Mesothelial cell of epicardium (in vitro differentiated cells): ENCODE data around the gene JUND. TPM values are rescaled to one million over a fixed set of nuclear protein-coding genes. Genes with fewer than 3 reads are reported as not detected.
"Not testable (repeated sequence)": the region's sequence is repeated elsewhere in the genome, so short reads cannot be mapped to it uniquely, and the experiment has no call there.

Source experiments
- DNase-seq, 2 experiments: peaks; one replicate each; pipeline ENCODE4 v3.0.0; 2021; ENCODE audit warnings: low spot score in 2 of 2; ENCODE audit not compliant: unreplicated experiment in 2 of 2
- H3K27ac Mint-ChIP-seq: 2 replicates; pipeline ENCODE4 v1.8.0; 2021; ENCODE audit warnings: mixed read lengths
- H3K27me3 Mint-ChIP-seq: 2 replicates; pipeline ENCODE4 v1.8.0; 2021; ENCODE audit warnings: low read depth, mixed read lengths
- H3K36me3 Mint-ChIP-seq: 2 replicates; pipeline ENCODE4 v1.8.0; 2021; ENCODE audit warnings: mixed read lengths
- H3K4me1 Mint-ChIP-seq: 2 replicates; pipeline ENCODE4 v1.8.0; 2021; ENCODE audit warnings: mixed read lengths
- H3K4me3 Mint-ChIP-seq: 2 replicates; pipeline ENCODE4 v1.8.0; 2021; ENCODE audit warnings: mild to moderate bottlenecking, moderate library complexity, mixed read lengths
- H3K9me3 Mint-ChIP-seq: 2 replicates; pipeline ENCODE4 v1.8.0; 2021; ENCODE audit warnings: mixed read lengths
- total RNA-seq: library from RNA; stranded (reverse); gene quantifications from 3 replicates; pipeline ENCODE4 v1.2.1, GENCODE V29; 2021
- TF ChIP-seq, protein P1 (sequence below): fragments of 200-600 bp; sonication (generic); IDR thresholded peaks from one replicate; pipeline ENCODE4 v1.5.0; 2021; ENCODE audit warnings: antibody characterized with exemption; ENCODE audit not compliant: unreplicated experiment

The JUND gene
- total RNA-seq = 274 to 284 TPM (median 276 TPM) in 3 replicates

DNA sequence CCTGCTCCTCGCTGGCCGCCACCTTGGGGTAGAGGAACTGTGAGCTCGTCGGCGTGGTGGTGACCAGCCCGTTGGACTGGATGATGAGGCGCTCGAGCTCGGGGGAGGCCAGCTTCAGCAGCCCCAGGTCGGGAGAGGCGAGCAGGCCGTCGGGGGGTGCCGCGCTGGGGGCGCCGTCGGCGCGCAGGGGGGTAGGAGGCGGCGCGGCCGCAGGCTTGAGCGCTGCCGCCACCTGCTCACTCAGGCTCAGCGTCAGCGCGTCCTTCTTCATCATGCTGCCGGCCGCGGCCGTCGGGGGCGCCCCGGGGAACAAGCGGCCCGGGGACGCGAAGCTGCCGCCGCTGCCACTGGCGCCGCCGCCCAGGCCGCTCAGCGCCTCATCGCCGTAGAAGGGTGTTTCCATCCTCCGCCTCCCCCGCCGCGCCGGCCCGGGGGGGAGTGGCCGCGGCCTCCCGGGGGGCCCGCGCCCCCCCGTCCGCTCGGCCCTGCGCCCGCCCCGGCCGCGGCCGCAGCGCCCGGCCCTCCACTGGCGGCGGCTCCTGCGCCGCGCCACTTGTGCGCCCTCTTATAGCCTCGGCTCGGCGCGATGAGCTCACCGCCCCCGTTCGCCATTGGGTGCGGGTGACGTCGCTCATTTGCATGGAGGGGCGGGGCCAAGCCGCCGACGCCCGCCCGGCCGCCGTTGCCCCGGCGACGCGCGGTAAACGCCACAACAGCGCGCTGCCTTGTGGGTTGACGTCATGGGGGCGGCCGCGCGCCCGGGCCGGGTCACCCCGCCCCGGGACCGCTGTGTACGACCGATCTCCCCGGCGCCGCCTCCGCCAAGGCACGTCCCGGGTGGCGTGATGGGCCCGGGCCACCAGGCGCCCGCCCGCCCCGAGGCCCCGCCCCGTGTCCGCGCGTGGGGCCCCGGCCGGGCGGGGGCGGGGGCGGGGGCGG, at the start of gene JUND:
JUND (minus strand) TSS at position 541 of the 939 bp plus-strand sequence; CDS start at position 403, 138 bp downstream.
- peaks cover 8% of the 10 kb centered on the region for H3K36me3 Mint-ChIP-seq
- H3K4me1 Mint-ChIP-seq = peaks cover 36% of the 10 kb centered on the region
- no peaks in the 10 kb centered on the region for H3K27me3 Mint-ChIP-seq
- no peaks in the 10 kb centered on the region for H3K9me3 Mint-ChIP-seq
- TF ChIP-seq, protein P1, sequence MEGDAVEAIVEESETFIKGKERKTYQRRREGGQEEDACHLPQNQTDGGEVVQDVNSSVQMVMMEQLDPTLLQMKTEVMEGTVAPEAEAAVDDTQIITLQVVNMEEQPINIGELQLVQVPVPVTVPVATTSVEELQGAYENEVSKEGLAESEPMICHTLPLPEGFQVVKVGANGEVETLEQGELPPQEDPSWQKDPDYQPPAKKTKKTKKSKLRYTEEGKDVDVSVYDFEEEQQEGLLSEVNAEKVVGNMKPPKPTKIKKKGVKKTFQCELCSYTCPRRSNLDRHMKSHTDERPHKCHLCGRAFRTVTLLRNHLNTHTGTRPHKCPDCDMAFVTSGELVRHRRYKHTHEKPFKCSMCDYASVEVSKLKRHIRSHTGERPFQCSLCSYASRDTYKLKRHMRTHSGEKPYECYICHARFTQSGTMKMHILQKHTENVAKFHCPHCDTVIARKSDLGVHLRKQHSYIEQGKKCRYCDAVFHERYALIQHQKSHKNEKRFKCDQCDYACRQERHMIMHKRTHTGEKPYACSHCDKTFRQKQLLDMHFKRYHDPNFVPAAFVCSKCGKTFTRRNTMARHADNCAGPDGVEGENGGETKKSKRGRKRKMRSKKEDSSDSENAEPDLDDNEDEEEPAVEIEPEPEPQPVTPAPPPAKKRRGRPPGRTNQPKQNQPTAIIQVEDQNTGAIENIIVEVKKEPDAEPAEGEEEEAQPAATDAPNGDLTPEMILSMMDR = no peak
- H3K27ac Mint-ChIP-seq = peak within 1 kb of the TSS; percentile 99
- peak within 1 kb of the TSS; percentile 91 for H3K4me3 Mint-ChIP-seq
- peak; percentile 99 for DNase-seq

DNA sequence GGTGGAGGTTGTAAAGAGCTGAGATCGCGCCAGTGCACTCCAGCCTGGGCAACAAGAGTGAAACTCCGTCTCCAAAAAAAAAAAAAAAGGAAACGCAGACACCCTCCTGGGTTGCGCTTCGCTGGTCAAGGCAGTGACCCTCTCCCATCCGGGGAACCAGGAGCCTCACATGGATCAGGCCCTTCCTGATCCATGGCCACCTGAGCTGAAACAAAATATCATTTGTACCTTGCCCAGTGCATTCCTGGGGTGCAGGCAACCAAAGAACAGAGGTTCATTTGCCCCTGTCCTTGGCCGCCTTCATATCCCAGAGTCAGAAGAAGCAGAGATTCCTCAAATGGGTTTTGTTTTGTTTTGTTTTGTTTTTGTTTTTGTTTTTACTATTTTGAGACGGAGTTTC, 49.4 kb upstream of the JUND start:
- H3K9me3 Mint-ChIP-seq = no peaks in the 10 kb centered on the region
- H3K4me1 Mint-ChIP-seq = peaks cover 13% of the 10 kb centered on the region
- H3K27me3 Mint-ChIP-seq = no peaks in the 10 kb centered on the region
- H3K4me3 Mint-ChIP-seq = no peak overlapping the region
- TF ChIP-seq, protein P1 = no peak
- no peak overlapping the region for H3K27ac Mint-ChIP-seq
- no peak for DNase-seq
- H3K36me3 Mint-ChIP-seq = no peaks in the 10 kb centered on the region

DNA sequence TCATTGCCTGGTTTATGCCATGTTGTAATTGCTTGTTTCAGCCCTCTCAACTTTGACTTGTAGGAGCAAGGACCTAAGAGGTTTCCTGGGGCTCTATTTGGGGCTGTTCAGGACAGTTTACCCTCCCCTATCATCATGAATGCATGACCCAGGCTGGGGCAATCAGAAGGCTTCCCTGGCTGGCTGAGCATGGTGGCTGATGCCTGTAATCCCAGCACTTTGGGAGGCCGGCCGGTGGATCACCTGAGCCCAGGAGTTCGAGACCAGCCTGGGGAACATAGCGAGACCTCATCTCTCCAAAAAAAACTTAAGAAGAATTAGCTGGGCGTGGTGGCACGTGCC, 47.6 kb upstream of the JUND start:
- Mint-ChIP-seq H3K4me1 (peaks cover 13% of the 10 kb centered on the region), H3K4me3 (peak overlapping the region; percentile 72), H3K9me3 (no peaks in the 10 kb centered on the region), H3K27me3 (no peaks in the 10 kb centered on the region), H3K36me3 (no peaks in the 10 kb centered on the region), H3K27ac (peak overlapping the region; percentile 95)
- TF ChIP-seq, protein P1 = no peak
- DNase-seq = no peak

DNA sequence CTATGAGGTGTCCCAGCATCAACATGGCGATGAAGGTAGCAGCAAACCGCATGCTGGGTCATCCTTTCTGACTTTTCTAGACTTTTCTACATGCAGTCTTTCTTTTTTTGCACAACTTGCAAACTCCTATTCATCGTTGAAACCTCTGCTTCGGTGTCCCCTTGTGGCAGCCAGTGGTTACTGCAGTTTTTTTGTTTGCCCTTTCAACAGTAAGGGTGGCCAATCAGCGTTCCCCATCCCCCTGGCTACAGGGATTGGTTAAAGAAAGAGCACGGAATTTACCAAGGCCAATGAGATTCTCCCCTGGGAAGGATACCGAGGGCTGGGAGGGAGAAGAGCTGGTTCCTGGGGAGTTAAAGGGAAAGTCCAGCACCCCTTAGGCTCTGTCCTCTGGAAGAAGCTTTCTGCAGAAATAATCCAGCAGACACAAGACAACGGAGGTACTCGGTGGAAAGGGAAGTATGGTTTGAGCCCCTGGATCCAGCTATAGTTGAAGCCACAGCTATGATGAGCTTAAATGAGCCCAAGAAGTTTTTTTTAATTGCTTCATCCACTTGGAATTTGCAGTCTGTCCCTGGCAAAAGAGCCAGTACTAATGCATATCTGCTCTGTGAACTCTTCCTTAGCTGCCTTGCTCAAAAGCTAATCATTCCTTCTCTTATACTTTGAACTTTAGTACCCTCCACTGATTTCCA, 47.1 kb upstream of the JUND start:
- Mint-ChIP-seq H3K27me3 (no peaks in the 10 kb centered on the region), H3K27ac (peak overlapping the region; percentile 95), H3K36me3 (no peaks in the 10 kb centered on the region), H3K4me1 (peaks cover 19% of the 10 kb centered on the region), H3K4me3 (peak overlapping the region; percentile 72), H3K9me3 (no peaks in the 10 kb centered on the region)
- TF ChIP-seq, protein P1 = peak; percentile 96
- DNase-seq = peak; percentile 76 to 85

DNA sequence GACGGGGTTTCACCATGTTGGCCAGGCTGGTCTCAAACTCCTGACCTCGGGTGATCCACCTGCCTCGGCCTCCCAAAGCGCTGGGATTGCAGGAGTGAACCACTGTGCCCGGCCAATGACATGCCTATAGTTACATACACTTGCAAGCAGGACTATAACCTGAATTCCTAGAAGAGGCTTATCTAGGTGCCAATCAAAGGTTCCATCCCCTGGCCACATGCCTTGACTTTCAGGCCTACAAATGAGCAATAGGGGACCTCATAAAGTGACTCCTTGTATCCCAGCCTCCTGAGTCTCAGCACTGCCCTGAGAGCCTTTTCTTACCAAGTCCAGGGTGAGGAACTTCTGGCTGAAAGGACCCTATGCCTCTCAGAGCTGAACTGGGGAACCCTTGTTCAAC, 45.4 kb upstream of the JUND start:
- no peaks in the 10 kb centered on the region for H3K27me3 Mint-ChIP-seq
- no peaks in the 10 kb centered on the region for H3K36me3 Mint-ChIP-seq
- no peaks in the 10 kb centered on the region for H3K9me3 Mint-ChIP-seq
- peaks cover 30% of the 10 kb centered on the region for H3K4me1 Mint-ChIP-seq
- DNase-seq = no peak
- TF ChIP-seq, protein P1 = no peak
- no peak overlapping the region for H3K4me3 Mint-ChIP-seq
- H3K27ac Mint-ChIP-seq = no peak overlapping the region

DNA sequence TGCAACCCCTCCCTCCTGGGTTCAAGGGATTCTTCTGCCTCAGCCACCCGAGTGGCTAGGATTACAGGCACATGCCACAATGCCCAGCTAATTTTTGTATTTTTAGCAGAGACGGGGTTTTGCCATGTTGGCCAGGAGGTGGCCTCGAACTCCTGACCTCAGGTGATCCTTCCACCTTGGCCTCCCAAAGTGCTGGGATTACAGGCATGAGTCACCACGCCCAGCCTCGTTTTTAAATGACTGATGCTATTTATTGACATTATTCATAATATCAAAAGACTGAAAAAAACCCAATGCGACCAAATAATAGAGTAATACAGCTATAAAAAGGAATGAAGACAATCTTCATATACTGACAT, 42.9 kb upstream of the JUND start:
- not testable (repeated sequence) for H3K36me3 Mint-ChIP-seq, H3K9me3 Mint-ChIP-seq, H3K27me3 Mint-ChIP-seq, DNase-seq
- Mint-ChIP-seq H3K4me3 (peak overlapping the region; percentile 42), H3K27ac (peak overlapping the region; percentile 99), H3K4me1 (peaks cover 49% of the 10 kb centered on the region)
